ENCODE data around the gene ADAMTSL1.

The ADAMTSL1 gene

GRCh38 chr9:18611971-18612370 lies 138.0 kb downstream of the ADAMTSL1 start:
- Histone ChIP-seq H3K27me3 (ENCODE audit: control insufficient read depth in 5 of 5, insufficient read depth in 4 of 5, low read length in 5 of 5) (no peaks in the 10 kb centered on the region), H3K27ac (ENCODE audit: low read depth, low read length) (peak overlapping the region; percentile 47), H3K36me3 (ENCODE audit: control insufficient read depth in 5 of 5, insufficient read depth in 5 of 5, low read length in 5 of 5) (no peaks in the 10 kb centered on the region), H3K9me3 (ENCODE audit: control insufficient read depth in 5 of 5, low read length in 5 of 5) (no peaks in the 10 kb centered on the region), H3K9ac (ENCODE audit: low read length in 5 of 5) (no peak overlapping the region), H3K4me3 (ENCODE audit: low read depth in 1 of 5, low read length in 5 of 5) (peak overlapping the region in 1 of 5 donors; percentile 23), H3K4me1 (ENCODE audit: control insufficient read depth in 5 of 5, insufficient read depth in 5 of 5, low read length in 5 of 5) (peaks cover 0 to 17% (median 13%) of the 10 kb centered on the region in 5 donors)

DNA sequence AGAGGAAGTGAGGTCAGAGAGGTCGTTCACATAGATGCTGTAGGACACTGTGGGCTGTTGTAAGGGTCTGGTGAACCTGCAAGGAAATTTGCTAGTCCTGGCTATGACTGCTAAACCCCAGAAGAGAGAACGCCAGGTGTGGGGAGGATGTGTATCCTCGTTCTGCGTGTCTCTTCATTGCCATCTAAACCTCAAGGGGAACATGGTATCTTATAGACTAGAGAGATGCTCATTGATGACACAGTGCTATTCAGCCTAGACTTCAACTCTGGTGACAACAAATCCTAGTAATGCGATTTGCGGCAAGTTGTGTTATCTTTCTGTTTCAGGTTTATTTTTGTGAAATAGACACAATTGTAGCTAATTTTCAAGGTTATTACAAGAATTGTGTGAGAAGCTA lies 140.2 kb downstream of the ADAMTSL1 start:
- Histone ChIP-seq H3K36me3 (ENCODE audit: control insufficient read depth in 5 of 5, insufficient read depth in 5 of 5, low read length in 5 of 5) (no peaks in the 10 kb centered on the region), H3K9me3 (ENCODE audit: control insufficient read depth in 5 of 5, low read length in 5 of 5) (no peaks in the 10 kb centered on the region), H3K27ac (ENCODE audit: low read depth, low read length) (no peak overlapping the region), H3K9ac (ENCODE audit: low read length in 5 of 5) (no peak overlapping the region), H3K4me3 (ENCODE audit: low read depth in 1 of 5, low read length in 5 of 5) (no peak overlapping the region), H3K4me1 (ENCODE audit: control insufficient read depth in 5 of 5, insufficient read depth in 5 of 5, low read length in 5 of 5) (peaks cover 0 to 17% (median 11%) of the 10 kb centered on the region in 5 donors), H3K27me3 (ENCODE audit: control insufficient read depth in 5 of 5, insufficient read depth in 4 of 5, low read length in 5 of 5) (no peaks in the 10 kb centered on the region)

DNA sequence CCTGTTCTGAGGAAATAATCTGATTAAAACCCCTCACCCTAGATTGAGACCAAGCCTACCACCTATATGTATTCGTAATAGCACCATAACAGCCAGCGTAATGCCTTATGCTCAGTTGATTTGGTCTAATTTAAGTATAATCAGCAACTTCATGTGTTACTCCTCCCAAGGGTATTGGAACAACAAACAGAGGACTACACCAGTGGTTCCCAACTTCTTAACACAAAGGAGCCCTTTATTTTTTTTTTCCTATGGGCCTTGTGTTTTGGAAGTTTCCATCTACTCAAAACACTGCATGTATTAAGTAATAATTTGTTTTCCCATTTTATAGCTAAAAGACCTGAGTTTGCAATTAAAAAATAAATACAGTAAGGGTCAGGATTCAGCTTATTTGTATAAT lies 140.7 kb downstream of the ADAMTSL1 start:
- Histone ChIP-seq H3K27ac (ENCODE audit: low read depth, low read length) (no peak overlapping the region), H3K27me3 (ENCODE audit: control insufficient read depth in 5 of 5, insufficient read depth in 4 of 5, low read length in 5 of 5) (no peaks in the 10 kb centered on the region), H3K36me3 (ENCODE audit: control insufficient read depth in 5 of 5, insufficient read depth in 5 of 5, low read length in 5 of 5) (no peaks in the 10 kb centered on the region), H3K9me3 (ENCODE audit: control insufficient read depth in 5 of 5, low read length in 5 of 5) (no peaks in the 10 kb centered on the region), H3K9ac (ENCODE audit: low read length in 5 of 5) (no peak overlapping the region), H3K4me3 (ENCODE audit: low read depth in 1 of 5, low read length in 5 of 5) (no peak overlapping the region), H3K4me1 (ENCODE audit: control insufficient read depth in 5 of 5, insufficient read depth in 5 of 5, low read length in 5 of 5) (peaks cover 0 to 17% (median 11%) of the 10 kb centered on the region in 5 donors)

DNA sequence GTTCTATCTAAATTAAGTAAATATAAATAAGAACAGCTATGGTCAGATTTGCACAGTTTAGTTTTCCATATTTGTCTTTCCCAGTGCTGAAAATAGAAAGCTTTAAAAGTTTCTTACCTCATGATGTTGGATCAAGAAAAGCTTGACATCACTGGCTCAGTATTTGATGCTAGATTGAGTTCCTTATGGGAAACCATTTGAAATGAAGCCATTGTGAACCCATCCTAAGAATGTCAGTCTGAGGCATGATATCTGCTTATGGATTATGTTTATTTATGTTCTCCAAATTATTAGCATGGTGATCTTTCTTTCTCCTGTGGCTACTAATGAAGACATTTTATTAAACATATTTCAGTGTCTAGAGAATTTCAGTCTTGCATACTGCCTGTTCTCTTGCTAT lies 143.0 kb downstream of the ADAMTSL1 start:
- H3K27me3 ChIP-seq (ENCODE audit: control insufficient read depth in 5 of 5, insufficient read depth in 4 of 5, low read length in 5 of 5): no peaks in the 10 kb centered on the region
- no peak overlapping the region for H3K27ac ChIP-seq (ENCODE audit: low read depth, low read length)
- H3K36me3 ChIP-seq (ENCODE audit: control insufficient read depth in 5 of 5, insufficient read depth in 5 of 5, low read length in 5 of 5): no peaks in the 10 kb centered on the region
- no peak overlapping the region for H3K4me3 ChIP-seq (ENCODE audit: low read depth in 1 of 5, low read length in 5 of 5)
- no peak overlapping the region for H3K9ac ChIP-seq (ENCODE audit: low read length in 5 of 5)
- H3K9me3 ChIP-seq (ENCODE audit: control insufficient read depth in 5 of 5, low read length in 5 of 5): no peaks in the 10 kb centered on the region
- H3K4me1 ChIP-seq (ENCODE audit: control insufficient read depth in 5 of 5, insufficient read depth in 5 of 5, low read length in 5 of 5): peaks cover 0 to 4% (median 1%) of the 10 kb centered on the region in 5 donors

DNA sequence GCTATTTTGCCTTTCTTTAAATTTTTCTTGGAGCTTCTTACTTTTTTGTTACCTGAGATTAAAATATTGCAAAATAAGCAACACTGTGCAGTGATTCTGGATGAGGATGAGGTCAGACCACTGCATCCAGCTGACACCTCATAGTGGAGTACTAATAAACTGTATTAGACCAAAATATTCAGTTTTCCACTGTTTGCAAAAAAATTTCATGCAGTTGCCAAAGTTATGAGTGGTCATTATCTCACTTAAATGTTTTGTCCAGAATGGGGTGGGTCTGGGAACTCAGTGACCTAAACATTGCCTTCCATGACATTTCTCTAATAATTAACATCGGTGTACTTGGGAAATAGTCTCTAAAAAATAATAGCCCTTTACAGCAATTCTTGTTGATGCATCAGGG lies 143.8 kb downstream of the ADAMTSL1 start:
- no peaks in the 10 kb centered on the region for H3K36me3 ChIP-seq (ENCODE audit: control insufficient read depth in 5 of 5, insufficient read depth in 5 of 5, low read length in 5 of 5)
- no peaks in the 10 kb centered on the region for H3K9me3 ChIP-seq (ENCODE audit: control insufficient read depth in 5 of 5, low read length in 5 of 5)
- H3K4me3 ChIP-seq (ENCODE audit: low read depth in 1 of 5, low read length in 5 of 5): no peak overlapping the region
- H3K4me1 ChIP-seq (ENCODE audit: control insufficient read depth in 5 of 5, insufficient read depth in 5 of 5, low read length in 5 of 5): no peaks in the 10 kb centered on the region
- H3K9ac ChIP-seq (ENCODE audit: low read length in 5 of 5): no peak overlapping the region
- H3K27ac ChIP-seq (ENCODE audit: low read depth, low read length): no peak overlapping the region
- H3K27me3 ChIP-seq (ENCODE audit: control insufficient read depth in 5 of 5, insufficient read depth in 4 of 5, low read length in 5 of 5): no peaks in the 10 kb centered on the region

- Histone ChIP-seq H3K36me3 (ENCODE audit: control insufficient read depth in 5 of 5, insufficient read depth in 5 of 5, low read length in 5 of 5) (no peaks in the 10 kb centered on the region), H3K9ac (ENCODE audit: low read length in 5 of 5) (no peak overlapping the region), H3K9me3 (ENCODE audit: control insufficient read depth in 5 of 5, low read length in 5 of 5) (no peaks in the 10 kb centered on the region), H3K4me3 (ENCODE audit: low read depth in 1 of 5, low read length in 5 of 5) (no peak overlapping the region), H3K27ac (ENCODE audit: low read depth, low read length) (no peak overlapping the region), H3K27me3 (ENCODE audit: control insufficient read depth in 5 of 5, insufficient read depth in 4 of 5, low read length in 5 of 5) (no peaks in the 10 kb centered on the region), H3K4me1 (ENCODE audit: control insufficient read depth in 5 of 5, insufficient read depth in 5 of 5, low read length in 5 of 5) (no peaks in the 10 kb centered on the region)
Measured at GRCh38 chr9:18618862-18619261, 144.9 kb downstream of the ADAMTSL1 start.

GRCh38 chr9:18622186-18622836 lies 148.4 kb downstream of the ADAMTSL1 start:
- Histone ChIP-seq H3K9ac (ENCODE audit: low read length in 5 of 5) (no peak overlapping the region), H3K4me3 (ENCODE audit: low read depth in 1 of 5, low read length in 5 of 5) (no peak overlapping the region), H3K36me3 (ENCODE audit: control insufficient read depth in 5 of 5, insufficient read depth in 5 of 5, low read length in 5 of 5) (no peaks in the 10 kb centered on the region), H3K9me3 (ENCODE audit: control insufficient read depth in 5 of 5, low read length in 5 of 5) (no peaks in the 10 kb centered on the region), H3K27me3 (ENCODE audit: control insufficient read depth in 5 of 5, insufficient read depth in 4 of 5, low read length in 5 of 5) (no peaks in the 10 kb centered on the region), H3K27ac (ENCODE audit: low read depth, low read length) (no peak overlapping the region), H3K4me1 (ENCODE audit: control insufficient read depth in 5 of 5, insufficient read depth in 5 of 5, low read length in 5 of 5) (peaks cover 0 to 2% (median 0%) of the 10 kb centered on the region in 5 donors)

- H3K4me3 ChIP-seq (ENCODE audit: low read depth in 1 of 5, low read length in 5 of 5): no peak overlapping the region
- no peaks in the 10 kb centered on the region for H3K36me3 ChIP-seq (ENCODE audit: control insufficient read depth in 5 of 5, insufficient read depth in 5 of 5, low read length in 5 of 5)
Measured at GRCh38 chr9:18623221-18624079, 149.5 kb downstream of the ADAMTSL1 start.

GRCh38 chr9:18626046-18626698 lies 152.2 kb downstream of the ADAMTSL1 start:
- peaks cover 0 to 3% (median 0%) of the 10 kb centered on the region in 5 donors for H3K9me3 ChIP-seq (ENCODE audit: control insufficient read depth in 5 of 5, low read length in 5 of 5)
- no peak overlapping the region for H3K9ac ChIP-seq (ENCODE audit: low read length in 5 of 5)
- H3K27me3 ChIP-seq (ENCODE audit: control insufficient read depth in 5 of 5, insufficient read depth in 4 of 5, low read length in 5 of 5): no peaks in the 10 kb centered on the region
- H3K4me3 ChIP-seq (ENCODE audit: low read depth in 1 of 5, low read length in 5 of 5): no peak overlapping the region
- H3K4me1 ChIP-seq (ENCODE audit: control insufficient read depth in 5 of 5, insufficient read depth in 5 of 5, low read length in 5 of 5): peaks cover 0 to 4% (median 2%) of the 10 kb centered on the region in 5 donors
- no peaks in the 10 kb centered on the region for H3K36me3 ChIP-seq (ENCODE audit: control insufficient read depth in 5 of 5, insufficient read depth in 5 of 5, low read length in 5 of 5)
- no peak overlapping the region for H3K27ac ChIP-seq (ENCODE audit: low read depth, low read length)

More at GRCh38 chr9:18623221-18624079, 149.5 kb downstream of the ADAMTSL1 start:
- peaks cover 0 to 3% (median 0%) of the 10 kb centered on the region in 5 donors for H3K9me3 ChIP-seq (ENCODE audit: control insufficient read depth in 5 of 5, low read length in 5 of 5)
- peaks cover 0 to 2% (median 0%) of the 10 kb centered on the region in 5 donors for H3K4me1 ChIP-seq (ENCODE audit: control insufficient read depth in 5 of 5, insufficient read depth in 5 of 5, low read length in 5 of 5)
- H3K27ac ChIP-seq (ENCODE audit: low read depth, low read length): no peak overlapping the region
- no peaks in the 10 kb centered on the region for H3K27me3 ChIP-seq (ENCODE audit: control insufficient read depth in 5 of 5, insufficient read depth in 4 of 5, low read length in 5 of 5)
- H3K9ac ChIP-seq (ENCODE audit: low read length in 5 of 5): no peak overlapping the region

GRCh38 chr9:18629136-18629535 lies 155.2 kb downstream of the ADAMTSL1 start:
- H3K27ac ChIP-seq (ENCODE audit: low read depth, low read length): no peak overlapping the region
- H3K9ac ChIP-seq (ENCODE audit: low read length in 5 of 5): no peak overlapping the region
- no peaks in the 10 kb centered on the region for H3K27me3 ChIP-seq (ENCODE audit: control insufficient read depth in 5 of 5, insufficient read depth in 4 of 5, low read length in 5 of 5)
- no peak overlapping the region for H3K4me3 ChIP-seq (ENCODE audit: low read depth in 1 of 5, low read length in 5 of 5)
- peaks cover 0 to 10% (median 2%) of the 10 kb centered on the region in 5 donors for H3K4me1 ChIP-seq (ENCODE audit: control insufficient read depth in 5 of 5, insufficient read depth in 5 of 5, low read length in 5 of 5)
- H3K36me3 ChIP-seq (ENCODE audit: control insufficient read depth in 5 of 5, insufficient read depth in 5 of 5, low read length in 5 of 5): no peaks in the 10 kb centered on the region
- peaks cover 0 to 3% (median 0%) of the 10 kb centered on the region in 5 donors for H3K9me3 ChIP-seq (ENCODE audit: control insufficient read depth in 5 of 5, low read length in 5 of 5)

All from subcutaneous abdominal adipose tissue (tissue), 5 donors.